SU-DHL-6 (cell line): ENCODE measurements around the gene SPAG4.

ENCODE experiments used
- CTCF ChIP-seq: fragments of 200-600 bp; sonication (generic); IDR thresholded peaks from one replicate; pipeline ENCODE4 v1.5.1; 2017; ENCODE audit warnings: antibody characterized with exemption, mild to moderate bottlenecking, low read length, moderate library complexity; ENCODE audit not compliant: insufficient read depth, poor library complexity, severe bottlenecking
- EZH2phosphoT487 ChIP-seq: fragments of 200-600 bp; sonication (generic), shearing (Covaris generic); conservative IDR thresholded peaks from 2 replicates; pipeline ENCODE4 v1.6.1; 2018; ENCODE audit warnings: mild to moderate bottlenecking, antibody characterized with exemption, low read length, moderate library complexity, mixed read lengths

GRCh38 chr20:35615667-35616464 is at the start of gene SPAG4:
- no peak for TF ChIP-seq CTCF
- no peak for TF ChIP-seq EZH2phosphoT487
